Hippocampal formation (tissue), 2 donors: ENCODE measurements around the gene CFAP46.
"Not testable (repeated sequence)": the region's sequence is repeated elsewhere in the genome, so short reads cannot be mapped to it uniquely, and the experiment has no call there.

Experiments used
- DNase-seq, 2 donors: peaks; one replicate each; lab custom pipeline; 2025; lab: John Stamatoyannopoulos, UW

Gene CFAP46

DNA sequence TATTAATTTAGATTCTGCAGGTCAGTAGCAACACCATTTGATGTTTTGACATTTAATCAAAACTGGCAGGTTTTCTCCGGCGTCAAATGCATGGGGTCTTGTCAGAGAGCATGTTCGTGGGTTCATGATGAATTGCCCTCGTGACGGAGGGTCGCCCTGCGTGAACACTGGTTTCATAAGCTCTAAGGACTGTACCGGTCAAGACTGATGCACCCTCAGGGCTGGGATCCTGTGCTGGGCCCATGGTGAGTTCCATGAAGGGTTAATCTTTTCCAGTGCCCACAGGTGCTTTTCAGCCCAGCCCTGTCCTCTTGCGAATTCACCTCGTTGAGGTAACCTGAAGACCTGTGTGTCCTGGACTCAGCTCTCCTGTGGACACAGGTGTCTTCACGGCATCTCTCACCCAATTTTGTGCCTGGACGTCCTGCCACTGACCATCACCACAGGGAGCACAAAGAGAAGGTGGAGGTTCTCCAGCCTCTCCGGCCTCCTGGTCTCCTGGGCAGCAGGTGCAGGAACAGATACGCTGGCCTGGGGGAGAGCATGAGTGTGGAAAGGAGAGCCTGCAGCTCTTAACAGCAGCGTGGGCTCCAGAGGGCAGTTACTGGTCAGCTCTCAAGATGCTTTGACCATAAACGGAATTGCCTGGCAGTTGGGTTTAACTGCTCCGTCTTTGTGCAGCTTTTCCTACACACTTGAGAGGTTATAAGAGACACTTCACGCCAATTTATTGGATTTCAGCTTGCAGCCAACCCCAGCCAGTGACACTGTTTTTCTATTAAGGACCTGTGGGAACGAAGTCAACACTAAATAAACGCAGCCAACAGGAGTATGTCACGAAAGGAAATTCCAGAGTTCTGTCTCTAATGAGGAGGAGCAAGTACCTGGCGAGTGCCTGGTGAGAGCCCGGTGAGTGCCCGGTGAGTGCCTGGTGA, 37.4 kb upstream of the CFAP46 start:
- no peak for DNase-seq

DNA sequence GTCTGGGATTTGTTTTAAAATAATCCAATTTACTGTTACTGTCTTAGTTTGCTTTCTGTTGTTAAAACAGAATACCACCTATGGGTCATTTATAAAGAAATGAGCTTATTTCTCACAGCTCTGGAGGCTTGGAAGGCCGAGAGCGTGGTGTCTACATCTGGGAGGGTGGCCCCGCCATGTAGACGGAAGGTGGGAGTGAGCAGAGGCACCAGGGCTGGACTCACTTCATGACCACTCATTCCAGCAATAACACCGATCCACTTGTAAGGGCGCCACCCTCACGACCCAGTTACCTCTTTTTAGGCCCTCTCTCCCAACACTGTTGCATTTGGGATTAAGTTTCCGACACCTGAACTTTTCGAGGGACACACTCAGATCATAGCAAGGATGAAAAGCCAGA, 36.2 kb upstream of the CFAP46 start:
- no peak for DNase-seq

DNA sequence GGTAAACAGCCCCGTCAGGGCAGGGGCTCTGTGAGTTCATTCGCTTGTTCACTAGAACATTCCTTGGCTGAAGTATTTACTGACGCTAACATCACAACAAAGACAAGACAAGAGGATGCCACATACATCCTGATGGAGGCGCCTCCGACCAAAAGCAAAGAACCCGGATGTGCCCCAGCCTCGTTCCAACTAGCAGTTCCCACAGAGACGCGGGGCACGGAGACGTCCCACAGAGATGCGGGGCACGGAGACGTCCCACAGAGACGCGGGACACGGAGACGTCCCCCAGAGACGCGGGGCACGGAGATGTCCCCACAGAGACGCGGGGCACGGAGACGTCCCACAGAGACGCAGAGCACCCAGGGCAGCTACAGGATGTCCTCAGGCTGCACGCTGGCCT, 35.4 kb upstream of the CFAP46 start:
- no peak for DNase-seq

DNA sequence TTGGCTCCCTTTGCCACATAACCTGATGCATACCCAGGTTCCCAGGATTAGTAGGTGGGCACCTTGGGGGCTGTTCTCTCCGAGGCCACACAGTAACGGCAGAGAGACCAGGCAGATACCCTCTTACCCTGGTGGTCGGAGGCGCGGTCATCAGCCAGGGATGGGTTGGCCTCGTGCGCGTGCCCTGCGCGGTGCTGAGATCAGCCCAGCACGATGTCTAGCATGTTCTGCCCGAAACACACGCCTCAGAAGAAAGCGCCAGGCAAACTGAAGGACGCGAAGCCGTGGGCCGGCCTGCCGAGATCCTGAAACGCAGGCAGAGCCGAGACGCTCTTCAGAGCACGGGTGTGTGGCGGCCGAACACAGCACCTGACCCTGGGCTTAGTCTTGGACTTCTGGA, 34.7 kb upstream of the CFAP46 start:
- DNase-seq = no peak

DNA sequence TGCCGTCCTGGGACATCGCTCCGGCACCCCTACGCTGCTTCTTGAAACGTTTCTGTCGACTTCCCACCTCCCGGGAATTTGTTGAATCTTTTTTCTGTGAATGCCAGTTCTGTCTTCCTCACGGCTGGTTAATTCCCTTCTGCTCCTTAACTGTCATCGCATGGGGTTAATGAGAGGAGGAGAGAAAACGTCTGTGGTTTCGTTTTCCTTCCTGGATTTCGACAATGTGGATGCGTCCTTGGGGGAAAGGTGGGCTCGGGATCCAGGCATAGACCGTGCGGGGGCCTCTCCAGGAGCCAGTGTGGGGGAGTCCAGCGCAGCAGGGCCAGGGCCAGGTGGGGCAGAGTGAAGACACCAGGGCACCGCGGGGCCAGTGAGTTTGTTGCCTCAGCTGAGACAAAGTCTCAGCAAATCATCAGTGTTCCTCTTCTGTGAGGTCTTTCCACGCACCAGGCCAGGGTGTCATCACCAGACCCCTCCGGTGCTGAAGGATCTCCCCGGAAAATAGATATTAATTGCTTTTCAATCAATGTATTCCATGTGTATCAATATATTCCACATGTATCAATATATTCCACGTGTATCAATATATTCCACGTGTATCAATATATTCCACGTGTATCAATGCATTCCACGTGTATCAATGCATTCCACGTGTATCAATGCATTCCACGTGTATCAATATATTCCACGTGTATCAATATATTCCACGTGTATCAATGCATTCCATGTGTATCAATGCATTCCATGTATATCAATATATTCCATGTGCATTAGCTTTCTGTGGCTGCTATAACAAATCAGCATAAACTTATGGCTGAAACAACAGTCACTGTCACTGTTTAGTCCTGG, 33.7 kb upstream of the CFAP46 start:
- no peak for DNase-seq

DNA sequence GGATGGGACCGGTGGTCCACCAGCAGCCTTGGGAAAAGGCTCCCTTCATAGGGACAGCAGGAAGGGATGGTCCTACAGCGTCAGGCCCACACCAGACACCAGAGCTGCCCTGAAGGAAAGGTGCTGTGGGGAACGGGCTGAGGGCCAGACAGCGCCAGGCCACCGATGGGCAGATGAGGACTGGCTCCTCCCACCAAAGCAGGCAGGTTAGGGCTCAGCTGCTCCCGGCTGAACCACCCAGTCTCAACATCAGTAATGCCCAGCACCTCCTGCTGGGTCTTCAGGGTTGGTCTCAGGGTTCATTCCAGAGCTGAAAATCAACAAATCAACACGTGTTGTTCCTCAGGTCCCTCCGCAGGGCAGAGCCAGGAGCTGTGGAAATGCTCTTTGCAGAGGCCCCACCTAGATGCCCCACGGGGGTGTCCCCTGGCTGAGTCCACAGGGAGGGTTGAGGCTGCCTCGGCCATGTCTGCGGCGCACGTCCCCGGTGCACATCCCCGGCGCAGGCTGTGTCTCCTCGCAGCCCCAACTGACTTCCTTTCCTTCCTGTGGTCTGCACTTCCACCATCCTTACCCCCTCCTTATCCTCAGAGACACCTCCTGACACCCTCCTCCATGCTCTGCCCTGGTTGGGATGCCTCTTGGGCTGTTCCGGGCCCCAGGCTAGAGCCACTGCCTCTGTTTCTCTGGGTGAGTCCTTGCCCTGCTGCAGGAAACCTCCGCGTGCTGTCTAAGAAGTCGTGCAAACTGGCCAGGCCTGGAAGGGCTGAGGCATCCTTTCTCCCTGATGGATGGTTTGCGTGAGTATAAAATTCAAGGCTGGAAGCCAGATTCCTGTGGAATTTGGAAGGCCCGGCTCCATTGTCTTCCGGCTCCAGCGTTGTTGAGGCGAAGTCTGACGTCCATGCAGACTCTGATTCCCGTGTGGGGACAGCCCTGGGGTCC, 32.8 kb upstream of the CFAP46 start:
- no peak for DNase-seq

DNA sequence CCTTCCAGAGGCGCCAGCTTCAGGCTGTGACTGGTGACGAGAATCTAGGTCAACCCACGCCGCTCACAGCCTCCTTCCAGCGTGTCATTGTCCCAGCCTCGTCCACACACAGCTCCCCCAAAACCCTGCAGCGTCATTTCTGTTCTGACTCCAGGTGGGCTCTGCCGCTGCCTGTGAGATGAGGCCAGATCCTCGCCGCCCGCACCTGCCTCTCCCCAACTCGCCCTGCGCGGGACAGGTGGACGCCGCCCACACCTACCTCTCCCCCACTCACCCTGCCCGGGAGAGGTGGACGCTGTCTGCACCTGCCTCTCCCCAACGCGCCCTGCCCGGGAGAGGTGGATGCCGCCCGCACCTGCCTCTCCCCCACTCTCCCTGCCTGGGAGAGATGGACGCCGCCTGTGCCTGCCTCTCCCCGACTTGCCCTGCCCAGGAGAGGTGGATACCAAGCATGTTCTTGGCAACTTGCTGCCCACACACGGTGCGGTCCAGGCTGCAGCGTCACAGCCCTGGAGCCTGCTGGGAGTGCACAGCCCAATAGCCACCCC, 32.0 kb upstream of the CFAP46 start:
- DNase-seq = no peak

DNA sequence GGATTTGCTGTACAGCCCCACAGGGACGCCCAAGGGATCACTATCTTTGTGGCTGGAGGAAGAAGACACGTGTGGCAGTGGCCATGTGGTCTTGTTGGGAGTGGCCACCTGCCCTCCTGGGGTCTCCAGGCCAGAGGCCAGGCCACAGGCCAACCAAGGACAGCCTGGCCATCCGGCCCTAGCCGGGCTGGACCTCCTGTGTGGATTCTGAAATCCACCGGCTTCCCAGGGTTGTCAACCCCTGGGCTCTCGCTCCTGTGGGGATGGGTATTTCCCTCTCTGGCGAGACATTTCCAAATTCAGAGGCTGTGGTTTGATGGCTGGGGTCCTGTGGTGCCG, 31.5 kb upstream of the CFAP46 start:
- DNase-seq = no peak

DNA sequence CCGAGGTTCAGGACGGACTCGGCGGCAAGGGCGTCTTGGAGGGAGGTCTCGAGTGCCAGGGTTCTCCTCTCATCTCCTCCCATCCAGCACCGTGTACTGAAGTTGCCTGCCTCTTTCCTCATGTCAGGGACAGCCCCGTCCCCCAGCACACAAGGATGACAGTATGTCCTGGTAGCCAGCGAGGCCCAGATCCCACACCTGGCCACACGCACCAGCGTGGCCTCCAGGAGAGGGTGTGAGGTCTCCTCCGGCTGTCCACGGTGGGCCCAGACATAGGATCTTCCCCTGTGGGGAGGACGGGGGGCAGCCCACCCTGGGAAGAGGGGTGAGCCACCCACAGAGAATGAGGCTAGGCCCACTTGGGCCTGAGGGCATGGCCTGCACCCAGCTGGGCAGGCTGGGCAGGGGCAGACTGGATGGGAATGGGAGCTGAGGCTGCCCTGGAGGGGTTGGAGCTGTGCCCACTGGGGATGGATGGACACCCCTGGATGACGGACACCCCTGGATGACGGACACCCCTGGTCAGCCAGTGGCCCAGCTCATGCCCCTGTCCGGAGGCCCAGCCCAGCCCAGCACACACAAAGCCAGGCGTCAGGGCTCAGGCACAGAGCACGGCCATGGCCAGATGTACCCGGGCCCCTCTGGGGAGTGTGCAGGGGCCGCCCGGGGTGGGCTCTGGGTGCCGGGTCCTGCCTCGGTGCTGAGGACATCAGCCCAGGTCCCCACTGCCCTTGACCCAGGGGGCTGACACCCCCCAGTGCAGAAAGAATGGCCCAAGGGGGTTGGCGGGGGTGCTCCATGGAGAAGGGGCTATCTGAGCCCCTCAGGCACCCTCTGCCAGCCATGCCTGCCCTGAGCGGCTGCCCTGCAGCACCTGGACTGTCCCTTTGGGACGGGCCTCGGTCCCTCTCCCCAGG, 30.9 kb upstream of the CFAP46 start:
- DNase-seq = no peak

DNA sequence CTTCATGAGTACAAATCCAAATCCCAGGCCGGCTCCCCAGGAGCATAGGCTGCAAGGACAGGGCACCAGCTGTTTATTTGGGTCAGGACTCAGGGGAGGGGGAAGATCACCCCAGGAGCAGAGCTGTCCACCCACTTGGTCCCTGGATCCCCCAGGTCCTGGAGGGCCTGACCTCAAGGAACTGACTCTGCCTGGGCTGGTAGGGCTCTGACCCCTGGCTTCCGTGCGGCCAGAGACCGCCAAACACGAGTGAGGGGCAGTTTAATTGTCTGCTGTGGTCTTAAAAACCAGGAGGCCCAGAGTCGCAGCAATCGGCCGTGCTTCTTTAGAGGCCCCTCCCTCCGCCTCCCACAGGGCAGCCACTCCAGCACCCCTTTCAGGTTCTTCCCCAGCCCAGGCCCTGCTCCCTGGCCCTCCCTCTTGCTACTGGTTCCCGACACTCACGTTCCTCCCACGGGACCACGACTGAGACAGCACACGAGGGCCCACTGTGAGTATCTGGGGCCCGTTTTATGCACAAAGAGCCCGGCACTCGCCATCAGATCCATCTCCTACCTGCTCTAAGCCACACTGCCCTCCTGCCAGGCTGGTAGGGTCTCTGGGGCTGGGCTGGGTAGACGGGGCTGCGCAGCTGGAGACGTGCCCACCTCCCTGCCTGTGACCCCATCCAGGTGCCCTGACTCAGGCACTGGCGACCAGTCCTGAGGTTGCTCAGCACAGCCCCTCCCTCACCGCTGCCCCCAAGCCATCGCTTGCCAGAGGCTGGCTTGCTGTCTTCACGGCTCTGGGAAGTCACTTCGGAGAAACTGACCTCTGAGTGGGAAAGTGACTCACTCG, 30.0 kb upstream of the CFAP46 start:
- no peak for DNase-seq

DNA sequence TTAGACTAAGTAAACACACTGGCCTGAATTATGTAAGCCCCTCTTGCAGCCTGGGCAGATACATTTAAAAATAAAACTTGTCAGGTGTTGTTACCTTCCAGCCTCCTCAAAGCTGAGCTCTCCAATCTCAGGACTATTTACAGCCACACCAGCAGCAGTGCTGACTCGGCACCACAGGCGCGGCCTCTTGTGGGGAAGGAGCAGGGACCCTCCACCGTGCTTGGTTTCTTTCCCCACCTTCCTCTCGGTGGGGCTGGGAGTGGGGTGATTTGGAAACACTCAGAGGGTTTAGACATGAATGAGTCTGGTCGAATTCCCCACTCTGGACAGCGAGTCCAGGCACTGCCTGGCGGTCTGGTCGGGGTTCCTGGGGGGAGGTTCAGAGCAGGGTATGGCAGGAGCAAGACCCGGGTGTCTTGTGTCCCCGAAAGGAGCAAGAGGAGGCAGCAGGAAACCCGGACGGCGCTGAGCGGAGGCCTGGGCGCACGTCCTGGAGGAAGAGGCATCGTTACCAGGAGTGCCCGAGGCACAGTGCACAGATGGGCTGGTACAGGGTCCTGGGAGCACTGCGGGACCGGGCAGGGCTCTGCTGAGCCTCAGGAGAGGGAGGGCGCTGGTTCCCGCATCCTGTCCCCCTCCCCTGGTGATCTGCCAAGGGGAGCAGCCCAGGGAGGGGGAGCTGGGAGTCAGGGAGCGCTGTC, 29.2 kb upstream of the CFAP46 start:
- DNase-seq = no peak

DNA sequence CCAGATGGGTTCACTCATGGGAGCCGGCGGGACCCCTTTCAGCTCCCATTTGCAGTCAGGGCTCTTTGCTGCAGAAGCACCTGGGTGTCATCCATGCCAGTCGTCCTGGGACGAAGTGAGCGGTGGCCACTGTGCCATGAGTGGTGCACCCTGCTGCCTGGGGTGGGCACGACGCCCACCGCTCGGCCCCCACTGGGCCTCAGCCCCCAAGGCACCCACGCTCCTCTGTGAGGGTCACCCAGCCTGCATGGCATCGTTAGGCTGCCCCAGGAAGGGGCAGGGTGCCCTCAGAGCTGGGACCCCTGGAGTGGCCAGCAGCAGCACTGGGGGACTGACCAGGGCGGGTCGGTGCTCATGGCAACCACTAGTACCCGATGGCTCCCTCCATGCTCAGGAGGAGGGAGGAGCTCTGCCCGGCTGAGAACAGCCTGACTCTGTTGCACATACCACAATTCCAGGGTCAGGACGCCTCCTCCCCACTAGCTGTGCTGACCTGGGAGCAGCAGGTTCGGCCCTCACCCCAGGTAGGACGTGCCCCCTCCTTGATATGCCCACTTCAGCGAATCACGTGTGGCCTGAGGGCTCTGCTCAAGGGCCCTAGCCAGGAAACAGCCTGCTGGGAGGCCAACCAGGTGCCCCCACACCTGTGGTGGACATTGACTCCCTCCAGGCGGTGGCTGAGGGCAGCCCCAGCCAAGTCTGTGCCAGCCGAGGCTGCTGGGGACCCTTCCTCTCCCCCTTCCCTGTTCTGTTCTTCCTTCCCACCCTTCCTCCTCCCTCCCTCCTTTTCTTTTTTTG, 28.5 kb upstream of the CFAP46 start:
- DNase-seq = no peak

DNA sequence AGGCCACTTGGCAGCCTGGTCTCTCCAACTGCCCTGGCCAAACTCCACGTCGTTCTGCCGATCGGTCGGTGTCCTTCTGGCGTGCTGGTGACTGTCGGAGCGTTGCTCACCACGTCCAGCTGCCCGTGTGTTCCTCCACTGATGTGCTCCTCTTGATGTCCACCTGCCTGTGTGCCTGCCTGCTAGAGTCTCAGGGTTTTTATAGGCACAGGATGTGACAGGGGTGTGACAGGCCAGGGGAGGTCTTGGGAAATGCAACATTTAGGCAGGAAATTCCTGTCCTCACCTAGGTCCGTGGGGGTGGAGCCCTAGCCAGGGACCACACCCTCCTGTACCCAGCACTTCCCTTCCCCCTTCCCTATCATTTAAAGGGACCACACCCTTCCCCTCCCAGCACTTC, 25.2 kb upstream of the CFAP46 start:
- DNase-seq = no peak

DNA sequence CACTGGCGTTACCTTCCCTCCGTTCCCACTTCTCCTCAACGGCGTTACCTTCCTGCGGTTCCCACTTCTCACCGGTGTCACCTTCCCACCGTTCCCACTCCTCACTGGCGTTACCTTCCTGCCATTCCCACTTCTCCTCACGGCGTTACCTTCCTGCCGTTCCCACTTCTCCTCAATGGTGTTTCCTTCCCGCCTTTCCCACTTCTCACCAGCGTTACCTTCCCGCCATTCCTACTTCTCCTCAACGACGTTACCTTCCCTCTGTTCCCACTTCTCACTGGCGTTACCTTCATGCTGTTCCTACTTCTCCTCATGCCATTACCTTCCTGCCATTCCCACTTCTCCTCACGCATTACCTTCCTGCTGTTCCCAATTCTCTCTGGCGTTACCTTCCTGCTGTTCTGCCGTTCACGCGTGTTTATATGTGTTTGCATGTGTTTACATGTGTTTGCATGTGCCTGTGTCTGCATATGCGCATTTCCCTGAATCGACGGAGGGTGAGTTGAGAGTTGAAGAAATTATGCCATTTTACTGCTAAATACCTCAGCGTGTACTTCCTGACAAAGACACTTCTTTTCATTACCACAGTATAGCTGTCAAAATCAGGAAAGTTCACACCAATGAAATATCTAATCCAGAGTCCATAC, 23.2 kb upstream of the CFAP46 start:
- DNase-seq = no peak

DNA sequence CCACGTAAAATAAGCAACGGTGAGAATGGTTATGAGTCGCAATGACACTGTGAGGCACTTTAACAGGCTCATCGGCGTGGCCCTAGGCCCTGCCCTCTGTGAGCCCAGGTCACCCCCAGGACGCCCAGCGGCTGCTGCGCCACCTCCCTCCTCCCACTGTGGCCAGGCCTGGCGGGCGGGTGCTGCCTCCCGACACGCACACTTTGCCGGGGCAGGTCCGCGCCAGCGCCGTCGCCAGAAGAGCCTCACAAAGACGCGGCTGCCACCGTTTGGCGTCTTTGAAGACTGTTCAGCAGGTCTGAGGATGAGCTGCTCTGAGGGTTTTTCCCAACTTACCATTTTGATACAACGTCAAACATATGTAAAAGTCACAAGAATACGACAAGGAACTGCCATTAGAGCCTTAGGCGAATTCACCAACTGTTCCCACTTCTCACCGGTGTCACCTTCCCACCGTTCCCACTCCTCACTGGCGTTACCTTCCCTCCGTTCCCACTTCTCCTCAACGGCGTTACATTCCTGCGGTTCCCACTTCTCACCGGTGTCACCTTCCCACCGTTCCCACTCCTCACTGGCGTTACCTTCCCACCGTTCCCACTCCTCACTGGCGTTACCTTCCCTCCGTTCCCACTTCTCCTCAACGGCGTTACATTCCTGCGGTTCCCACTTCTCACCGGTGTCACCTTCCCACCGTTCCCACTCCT, 22.5 kb upstream of the CFAP46 start:
- DNase-seq = not testable (repeated sequence)

DNA sequence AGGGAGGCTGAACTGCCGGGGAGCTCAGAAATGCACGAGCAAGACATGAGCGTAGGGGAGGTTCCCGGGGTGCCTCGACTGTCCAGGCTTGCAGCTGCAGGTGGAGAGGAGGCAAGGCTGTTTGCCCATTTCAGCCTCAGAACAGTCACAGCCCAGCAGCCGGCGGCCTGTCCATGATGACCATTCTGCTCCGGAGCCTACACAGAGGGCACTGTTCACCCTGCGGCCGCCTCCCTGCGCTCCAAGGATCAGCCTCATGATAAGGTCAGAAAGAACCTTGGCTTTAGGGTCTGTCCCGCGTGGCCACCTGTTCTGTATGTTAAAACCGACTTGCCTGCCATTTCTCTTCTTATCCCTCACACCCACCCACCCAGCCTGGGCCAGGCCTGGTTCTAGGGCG, 21.9 kb upstream of the CFAP46 start:
- DNase-seq = no peak

DNA sequence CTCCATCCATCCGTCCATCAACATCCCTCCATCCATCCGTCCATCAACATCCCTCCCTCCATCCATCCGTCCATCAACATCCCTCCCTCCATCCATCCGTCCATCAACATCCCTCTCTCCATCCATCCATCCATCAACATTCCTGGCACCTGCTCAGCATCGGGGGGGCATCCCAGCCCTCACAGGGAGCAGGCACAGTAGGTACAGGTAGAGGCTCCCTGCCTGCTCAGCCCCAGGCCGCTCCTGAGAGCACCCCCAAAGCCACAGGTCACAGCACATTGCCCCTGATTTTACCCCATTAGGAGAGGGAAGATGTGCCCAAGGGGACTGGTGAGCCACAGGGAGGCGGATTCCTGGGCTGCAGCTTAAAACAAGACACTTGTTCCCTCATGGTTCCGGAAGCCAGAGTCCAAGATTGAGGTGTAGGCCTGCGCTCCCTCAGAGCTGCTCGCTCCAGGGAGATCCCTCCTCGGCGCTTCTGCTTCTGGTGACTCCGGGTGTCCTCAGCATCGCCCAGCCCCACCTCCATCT, 21.1 kb upstream of the CFAP46 start:
- no peak for DNase-seq
